AG04449 (cell line): Measurements from ENCODE around the gene MAN2B1.

Experiments
- CTCF ChIA-PET: fragments of 350-600 bp; formaldehyde crosslinking; extraction: SDS; loops from one replicate; lab custom pipeline; 2021; ENCODE audit warnings: antibody characterized with exemption; lab: Yijun Ruan, JAX
- POLR2A ChIA-PET: fragments of 400-600, 350-600 bp; formaldehyde crosslinking; extraction: SDS; loops from one replicate; lab custom pipeline; 2020; ENCODE audit warnings: antibody characterized with exemption, inconsistent platforms; lab: Yijun Ruan, JAX
- DNase-seq: peaks from one replicate; pipeline ENCODE4 v3.0.0-alpha.2; 2010; ENCODE audit warnings: low read depth, low spot score
- H3K4me3 ChIP-seq: 2 replicates; pipeline ENCODE4 v1.5.1; 2011; ENCODE audit warnings: low read depth, mild to moderate bottlenecking, control low read depth, low read length
- CTCF ChIP-seq: IDR thresholded peaks from one replicate; pipeline ENCODE4 v1.5.1; 2011; ENCODE audit warnings: mild to moderate bottlenecking, moderate library complexity, low read length, control low read depth, inconsistent platforms; ENCODE audit not compliant: insufficient read depth; ENCODE audit errors: missing control alignments

MAN2B1 gene

GRCh38 chr19:12596927-12597548 lies 69.5 kb downstream of the MAN2B1 start:
- POLR2A ChIA-PET, result no interaction called here
- CTCF ChIA-PET, result interaction anchor here (1.5 kb wide), 1 partner anchor 33 kb away, joined by 4 read pairs; no protein-coding TSS in a partner anchor
- H3K4me3 ChIP-seq, result no peak overlapping the region
- no peak for DNase-seq
- TF ChIP-seq CTCF, result no peak
